GM18951 (cell line): ENCODE results near the gene CORT.

ENCODE experiments used
- POLR2A ChIP-seq: IDR thresholded peaks from 4 replicates; pipeline ENCODE4 v1.6.1; 2011; ENCODE audit warnings: mild to moderate bottlenecking; ENCODE audit not compliant: insufficient read length, insufficient read depth; ENCODE audit errors: extremely low read depth
- in situ Hi-C: fragments of 300-500 bp; cut with MboI; formaldehyde crosslinking; loops from one replicate; pipeline ENCODE4 v1.12.0; 2022; ENCODE audit warnings: low sequenced_read_pairs, mixed read lengths, inconsistent platforms; ENCODE audit not compliant: unreplicated experiment

CORT gene

GRCh38 chr1:10429868-10430215 is 20.0 kb upstream of the CORT start:
- in situ Hi-C loops = no loop called here
- TF ChIP-seq POLR2A = no peak

GRCh38 chr1:10430216-10431069 is 19.4 kb upstream of the CORT start, which contains the start of gene CENPS:
CENPS (plus strand) TSS chr1:10430433; CDS start chr1:10430518, 85 bp downstream.
- peak; percentile 72 for TF ChIP-seq POLR2A
- in situ Hi-C loops = no loop called here

GRCh38 chr1:10431070-10431730 is 18.6 kb upstream of the CORT start:
- TF ChIP-seq POLR2A = no peak
- in situ Hi-C loops = no loop called here

- in situ Hi-C loops = no loop called here
- TF ChIP-seq POLR2A = no peak
Observed at GRCh38 chr1:10432910-10433700, 16.7 kb upstream of the CORT start.

GRCh38 chr1:10433790-10434189 is 16.0 kb upstream of the CORT start:
- no peak for TF ChIP-seq POLR2A
- in situ Hi-C loops = no loop called here

- in situ Hi-C loops = no loop called here
Observed at GRCh38 chr1:10434590-10434989, 15.2 kb upstream of the CORT start.

GRCh38 chr1:10437052-10437451 is 12.8 kb upstream of the CORT start:
- no peak for TF ChIP-seq POLR2A
- in situ Hi-C loops = no loop called here

More at GRCh38 chr1:10434590-10434989, 15.2 kb upstream of the CORT start:
- no peak for TF ChIP-seq POLR2A

- TF ChIP-seq POLR2A = no peak
- in situ Hi-C loops = no loop called here
Observed at GRCh38 chr1:10438677-10439163, 11.1 kb upstream of the CORT start.

GRCh38 chr1:10440305-10440704 is 9.5 kb upstream of the CORT start:
- TF ChIP-seq POLR2A = no peak
- in situ Hi-C loops = no loop called here

- TF ChIP-seq POLR2A = no peak
- in situ Hi-C loops = no loop called here
Observed at GRCh38 chr1:10440794-10441193, 9.0 kb upstream of the CORT start.

GRCh38 chr1:10444248-10444647 is 5.6 kb upstream of the CORT start:
- no peak for TF ChIP-seq POLR2A
- in situ Hi-C loops = no loop called here

GRCh38 chr1:10444795-10445397 is 4.9 kb upstream of the CORT start:
- no peak for TF ChIP-seq POLR2A
- in situ Hi-C loops = no loop called here
